Measurements from ENCODE around the gene ASS1. TPM values are rescaled to one million over a fixed set of nuclear protein-coding genes. Genes with fewer than 3 reads are reported as not detected.

The ASS1 gene
- total RNA-seq, 1 experiment from 2014 or later = 26.2 TPM

GRCh38 chr9:130422546-130422945, 22.2 kb upstream of the ASS1 start:
- H3K9me3 ChIP-seq (ENCODE audit: control insufficient read depth, insufficient read depth, low read depth, low read length) = no peaks in the 10 kb centered on the region
- DNase-seq (ENCODE audit: low read depth, low spot score) (no peak), ATAC-seq (no peak)
- no peak overlapping the region for H3K27ac ChIP-seq (ENCODE audit: low read length)
- no peaks in the 10 kb centered on the region for H3K27me3 ChIP-seq (ENCODE audit: control insufficient read depth, insufficient read depth, low read length)
- no peaks in the 10 kb centered on the region for H3K4me1 ChIP-seq (ENCODE audit: control insufficient read depth, insufficient read depth, low read length)
- H3K36me3 ChIP-seq (ENCODE audit: control insufficient read depth, insufficient read depth, low read length) = no peaks in the 10 kb centered on the region
- BruUV-seq (replicated peaks) = no TSS peak
- H3K4me3 ChIP-seq (ENCODE audit: low read depth in 2 of 2, low read length in 2 of 2) = no peak overlapping the region
- CTCF ChIA-PET = no interaction called here
- in situ Hi-C loops (cut with HindIII; ENCODE audit: low pct_unique_long_range_greater_than_20kb, low sequenced_read_pairs) (no loop called here), intact Hi-C loops (cut with micrococcal nuclease; ENCODE audit: unreplicated experiment) (no loop called here)
- POLR2A ChIA-PET = interaction anchor here (0.6 kb wide), 1 partner anchor 29 kb away, joined by 3 read pairs; no protein-coding TSS in a partner anchor
- TF ChIP-seq SIN3A (IDR thresholded peaks at IDR 0.05; ENCODE audit: borderline replicate concordance, insufficient read depth, low read depth, low read length) (no peak), CTCF (IDR thresholded peaks at IDR 0.05) (no peak), POLR2AphosphoS5 (IDR thresholded peaks at IDR 0.05; ENCODE audit: low read depth, low read length) (no peak), REST (IDR thresholded peaks at IDR 0.05; ENCODE audit: insufficient read depth in 1 of 2, low read depth in 2 of 2, low read length in 1 of 2) (no peak), TCF7L2 (IDR thresholded peaks at IDR 0.05; ENCODE audit: low read depth, low read length) (no peak)

GRCh38 chr9:130423272-130423671, 21.5 kb upstream of the ASS1 start:
- H3K4me1 ChIP-seq (ENCODE audit: control insufficient read depth, insufficient read depth, low read length) = no peaks in the 10 kb centered on the region
- no peak overlapping the region for H3K27ac ChIP-seq (ENCODE audit: low read length)
- DNase-seq (ENCODE audit: low read depth, low spot score) (no peak), ATAC-seq (no peak)
- no peak overlapping the region for H3K4me3 ChIP-seq (ENCODE audit: low read depth in 2 of 2, low read length in 2 of 2)
- no peak for TF ChIP-seq TCF7L2 (IDR thresholded peaks at IDR 0.05; ENCODE audit: low read depth, low read length)
- TF ChIP-seq REST (IDR thresholded peaks at IDR 0.05; ENCODE audit: insufficient read depth in 1 of 2, low read depth in 2 of 2, low read length in 1 of 2) = no peak
- no peak for TF ChIP-seq SIN3A (IDR thresholded peaks at IDR 0.05; ENCODE audit: borderline replicate concordance, insufficient read depth, low read depth, low read length)
- no peak for TF ChIP-seq POLR2AphosphoS5 (IDR thresholded peaks at IDR 0.05; ENCODE audit: low read depth, low read length)
- TF ChIP-seq CTCF (IDR thresholded peaks at IDR 0.05) = no peak
- BruUV-seq (replicated peaks) = no TSS peak
- no peaks in the 10 kb centered on the region for H3K9me3 ChIP-seq (ENCODE audit: control insufficient read depth, insufficient read depth, low read depth, low read length)
- POLR2A ChIA-PET = interaction anchor here (0.6 kb wide), 3 partner anchors 24 to 523 kb away, joined by 3 to 13 read pairs (median 3); no protein-coding TSS in a partner anchor
- in situ Hi-C loops (cut with HindIII; ENCODE audit: low pct_unique_long_range_greater_than_20kb, low sequenced_read_pairs) = no loop called here
- no peaks in the 10 kb centered on the region for H3K27me3 ChIP-seq (ENCODE audit: control insufficient read depth, insufficient read depth, low read length)
- intact Hi-C loops (cut with micrococcal nuclease; ENCODE audit: unreplicated experiment) = no loop called here
- CTCF ChIA-PET = interaction anchor here (0.5 kb wide), 1 partner anchor 261 kb away, joined by 4 read pairs; no protein-coding TSS in a partner anchor
- H3K36me3 ChIP-seq (ENCODE audit: control insufficient read depth, insufficient read depth, low read length) = no peaks in the 10 kb centered on the region
